IPS-NIHi7 (cell line): Measurements from ENCODE around the gene PAX1.
A peak's percentile ranks its signal among the peaks of the same experiment; 100 is the strongest.

Experiments
- DNase-seq: peaks from one replicate; pipeline ENCODE4 v3.0.0; 2012; ENCODE audit warnings: mixed read lengths; ENCODE audit errors: extremely low spot score

The PAX1 gene

DNA sequence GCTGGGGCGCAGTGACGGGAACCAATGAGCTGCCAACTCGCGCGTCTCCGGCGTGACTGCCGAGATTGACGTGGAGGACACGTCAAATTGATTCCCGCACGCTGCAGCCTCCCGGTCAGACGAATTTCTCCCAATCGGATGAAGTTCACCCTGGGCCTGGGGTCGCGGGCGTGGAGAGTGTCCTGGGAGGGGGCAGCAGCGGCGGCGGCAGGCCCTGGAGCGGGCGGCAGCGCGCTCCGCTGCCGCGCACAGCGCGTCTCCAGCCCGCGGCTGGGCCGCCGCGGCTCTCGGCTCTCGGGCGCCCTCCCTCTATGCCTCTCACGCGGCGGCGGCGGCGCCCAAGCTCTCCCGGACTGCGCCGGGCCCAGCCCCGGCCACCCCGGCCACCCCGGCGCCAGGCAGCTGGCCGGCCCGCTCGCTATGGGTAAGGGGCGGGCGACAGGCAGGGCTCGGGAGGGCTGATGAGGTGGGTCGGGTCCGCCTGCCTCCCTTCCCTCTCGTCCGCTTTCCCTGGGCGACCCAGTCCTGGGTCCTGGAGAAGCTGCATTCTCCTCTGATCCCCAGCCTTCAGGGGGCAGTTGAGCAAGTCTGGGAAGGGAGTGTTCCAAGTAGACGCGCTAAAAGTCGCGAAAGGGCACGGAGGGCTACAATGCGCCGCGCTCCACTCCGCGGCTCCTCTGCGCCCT is at the start of gene PAX1:
Gene PAX1, plus strand, starts transcription at position 90 of the 686 bp plus-strand sequence. Its CDS starts 49 bp downstream, at position 139.
- DNase-seq: no peak

DNA sequence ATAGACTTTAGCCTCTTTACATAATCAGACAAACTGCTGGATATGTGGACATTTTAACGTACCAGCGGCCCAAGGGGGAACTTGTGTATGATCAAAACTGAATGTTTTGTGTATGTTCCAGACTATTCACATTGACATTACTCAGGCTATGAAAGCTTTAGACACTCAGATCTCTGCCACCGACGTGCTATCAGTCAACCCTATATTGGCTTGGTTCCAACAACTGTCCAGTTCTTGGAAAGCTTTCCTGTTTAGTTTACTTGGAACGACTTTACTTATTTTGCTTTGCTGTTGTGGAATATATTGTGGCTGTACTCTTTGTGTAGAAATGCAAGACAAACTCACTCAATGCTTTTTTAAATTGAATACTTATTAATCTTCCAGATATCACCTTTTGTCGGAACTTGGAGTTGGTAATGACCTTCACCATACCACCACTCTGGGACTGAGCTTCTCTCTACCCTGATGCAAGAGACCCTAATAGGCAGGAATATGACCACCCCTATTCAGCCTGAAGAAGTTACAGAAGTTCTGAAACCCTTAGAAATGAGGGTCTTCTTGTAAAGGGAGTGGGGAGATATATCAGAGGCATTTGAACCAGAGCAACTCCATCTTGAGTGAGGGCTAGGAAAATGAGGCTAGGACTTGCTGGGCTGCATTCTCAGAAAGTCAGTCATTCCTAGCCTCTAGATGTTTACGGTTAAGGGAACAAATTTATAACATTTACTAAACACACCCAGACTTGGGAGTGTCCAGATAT is 49.0 kb upstream of the PAX1 start:
- no peak for DNase-seq

DNA sequence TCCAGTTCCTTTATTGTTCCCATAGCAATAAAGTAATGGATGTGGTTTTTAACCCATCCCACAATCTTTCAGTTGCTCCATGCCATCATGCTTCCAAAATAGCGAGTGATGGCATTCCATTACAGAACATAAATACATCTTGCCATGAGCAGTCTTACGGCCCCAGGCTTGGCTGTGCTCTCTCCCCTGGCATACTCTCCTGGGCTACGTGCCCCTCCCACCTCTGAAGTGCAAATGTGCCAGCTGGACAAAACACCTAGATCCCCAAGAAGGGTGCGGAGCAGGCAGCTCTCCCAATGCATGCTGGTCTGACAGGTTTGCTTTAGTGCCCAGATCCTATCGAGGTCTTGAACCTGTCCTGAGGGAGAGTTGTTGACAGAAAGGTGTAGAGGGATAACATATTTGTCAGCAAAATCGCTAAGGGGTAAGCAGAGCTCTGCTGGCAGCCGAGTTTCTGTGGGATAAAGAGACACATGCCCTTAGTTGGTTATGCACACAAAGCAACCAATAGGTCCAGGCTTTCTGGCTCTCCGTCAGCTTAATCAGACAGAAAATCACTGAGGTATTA is 43.9 kb upstream of the PAX1 start:
- DNase-seq: no peak

DNA sequence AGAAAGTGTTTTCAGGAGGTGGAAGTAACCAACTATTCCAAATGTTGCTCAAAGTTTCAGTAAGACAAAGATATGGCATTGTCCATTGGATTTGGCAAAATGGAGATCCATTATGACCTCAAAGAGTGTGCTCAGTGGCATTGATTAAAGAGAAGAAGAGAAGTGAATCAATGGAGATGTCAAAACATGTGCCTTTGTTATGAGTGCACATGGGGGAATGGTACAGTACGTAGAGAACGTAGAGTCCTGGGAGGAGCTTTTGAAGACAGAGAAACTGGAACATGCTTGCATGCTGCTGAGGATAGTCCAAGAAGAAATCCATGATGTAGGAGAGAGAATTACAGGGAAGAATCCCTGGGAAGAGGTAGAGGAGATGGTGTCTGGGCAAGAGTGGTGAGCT is 42.0 kb upstream of the PAX1 start:
- DNase-seq: no peak

DNA sequence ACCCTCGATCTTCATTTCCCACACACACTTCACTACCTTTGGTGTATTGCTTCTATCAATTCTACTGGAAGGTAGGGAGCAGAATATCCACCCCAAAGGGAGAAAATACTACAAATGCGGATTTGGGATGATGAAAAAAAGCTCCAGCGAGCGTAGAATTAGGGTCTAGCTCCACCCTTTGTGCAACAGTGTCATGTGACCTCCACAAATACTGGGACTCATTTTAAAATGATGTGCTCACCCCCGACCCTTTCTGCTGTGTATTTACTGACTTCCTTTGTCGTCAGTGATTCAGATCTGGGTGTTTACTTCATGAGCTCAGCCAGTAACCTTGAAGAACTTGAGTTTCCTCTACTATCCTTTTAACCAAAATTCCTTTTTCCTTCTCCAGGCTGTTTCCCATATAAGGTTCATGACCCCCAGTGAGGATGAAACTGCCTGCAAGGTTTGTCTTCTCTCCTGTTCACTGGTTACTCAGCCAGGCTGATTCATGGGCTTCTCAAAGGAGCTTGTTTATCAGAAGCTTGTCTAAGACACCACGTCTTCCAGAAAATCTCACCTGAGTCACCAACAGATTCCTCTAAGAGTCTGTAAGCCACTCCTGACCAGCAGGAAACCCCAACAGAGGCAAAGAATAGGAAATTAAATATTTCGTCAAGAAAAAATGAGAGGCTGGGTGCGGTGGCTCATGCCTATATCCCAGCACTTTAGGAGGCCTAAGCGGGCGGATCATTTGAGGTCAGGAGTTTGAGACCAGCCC is 39.6 kb upstream of the PAX1 start:
- no peak for DNase-seq

DNA sequence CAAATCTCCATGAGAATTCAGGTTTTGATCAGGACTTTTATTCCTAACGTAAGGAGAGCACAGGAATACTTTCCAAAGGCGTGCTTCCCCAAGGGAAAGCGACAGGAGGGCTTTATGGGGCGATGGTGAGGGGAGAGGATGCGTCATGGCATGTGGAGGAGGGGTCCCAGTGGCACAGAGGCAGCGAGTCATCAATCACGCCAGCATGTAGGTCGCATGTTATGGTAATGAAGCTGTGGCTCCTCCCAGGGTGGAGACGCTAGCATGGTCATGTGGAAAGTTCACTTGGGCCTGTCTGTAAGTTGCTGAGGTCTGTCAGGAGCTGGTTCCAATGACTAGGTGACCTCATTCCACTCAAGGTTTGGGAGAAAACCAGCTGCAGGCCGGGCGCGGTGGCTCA is 35.3 kb upstream of the PAX1 start:
- DNase-seq: no peak

DNA sequence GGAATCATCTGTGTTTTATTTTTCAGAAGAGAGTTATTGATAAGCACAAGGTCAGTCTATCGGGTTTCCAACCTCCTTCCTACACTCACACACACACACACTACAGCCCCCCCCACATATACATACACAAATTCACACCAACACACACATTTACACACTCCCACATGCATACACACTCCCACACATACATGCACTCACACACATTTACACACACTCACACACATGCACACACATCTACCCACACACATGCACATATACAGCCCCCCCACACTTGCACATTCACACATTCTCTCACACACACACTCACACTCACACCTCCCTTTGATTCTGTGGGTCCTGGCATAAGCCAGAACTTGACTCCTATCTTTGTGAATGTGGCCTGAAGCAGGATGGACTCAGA is 34.5 kb upstream of the PAX1 start:
- no peak for DNase-seq

DNA sequence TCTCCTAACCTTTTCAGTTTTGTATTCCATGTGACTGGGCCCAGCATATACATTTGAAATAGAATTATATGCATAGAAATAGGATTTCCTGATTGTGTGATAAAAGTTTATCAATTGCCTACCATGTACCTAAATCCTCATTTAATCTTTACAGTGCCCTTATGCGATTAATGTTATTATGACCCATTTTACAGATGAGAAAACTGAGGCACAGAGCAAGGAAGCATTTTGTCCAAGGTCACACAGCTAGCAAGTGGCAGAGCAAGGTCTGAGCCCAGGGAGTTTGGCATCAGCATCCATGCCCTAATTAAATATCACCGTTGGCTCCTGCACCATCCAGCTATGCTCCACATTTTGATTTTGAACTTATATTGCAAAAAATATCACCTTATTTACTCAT is 28.2 kb upstream of the PAX1 start:
- DNase-seq: no peak

DNA sequence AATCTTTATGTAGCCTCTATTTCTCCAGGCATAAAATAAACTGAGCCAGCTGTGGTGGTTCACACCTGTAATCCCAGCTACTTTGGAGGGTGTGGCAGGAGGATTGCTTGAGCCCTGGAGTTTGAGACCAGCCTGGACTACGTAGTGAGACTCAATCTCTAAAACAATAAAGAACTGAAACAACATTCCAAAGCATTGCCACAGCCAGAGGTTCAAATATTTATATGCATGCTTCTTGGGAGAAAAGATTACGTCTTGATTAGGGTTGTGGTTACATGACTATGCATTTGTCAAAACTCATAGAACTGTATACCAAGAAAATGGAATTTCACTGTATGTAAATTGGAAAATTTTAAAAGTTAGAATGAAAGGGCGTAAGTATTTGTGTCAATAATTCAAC is 27.7 kb upstream of the PAX1 start:
- no peak for DNase-seq

DNA sequence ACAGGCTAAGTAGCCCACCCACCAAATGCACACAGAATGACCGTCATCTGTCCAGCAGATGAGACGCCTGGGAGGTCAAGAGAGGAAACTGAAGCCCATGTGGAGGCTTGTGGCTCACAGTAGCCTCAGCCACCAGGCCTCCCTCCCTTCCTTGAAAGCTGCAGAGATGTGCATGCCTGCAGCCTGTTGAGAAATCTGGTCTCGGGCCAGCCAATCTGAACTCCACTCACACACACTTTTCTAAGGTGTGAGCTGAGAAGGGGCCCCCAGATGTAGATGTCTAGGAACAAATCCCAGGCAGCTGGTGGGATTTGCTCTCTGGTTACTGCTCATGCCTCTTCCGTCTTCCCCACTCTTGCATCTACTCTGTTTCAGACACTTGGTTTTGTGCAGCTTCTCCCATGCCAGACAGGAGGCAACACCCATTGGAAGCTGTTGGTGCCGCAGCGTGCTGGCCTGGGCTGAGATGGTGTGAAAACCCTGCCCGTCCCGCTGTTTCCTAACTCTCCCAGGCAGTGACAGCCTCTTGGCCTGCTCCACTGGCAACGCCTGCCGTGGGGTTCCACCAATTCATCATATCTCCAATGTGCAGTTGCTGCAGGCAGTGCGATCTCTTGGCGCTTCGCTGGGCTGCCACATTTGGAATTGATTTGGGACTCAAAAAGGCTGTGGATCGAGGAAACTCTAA is 24.1 kb upstream of the PAX1 start:
- DNase-seq: no peak

DNA sequence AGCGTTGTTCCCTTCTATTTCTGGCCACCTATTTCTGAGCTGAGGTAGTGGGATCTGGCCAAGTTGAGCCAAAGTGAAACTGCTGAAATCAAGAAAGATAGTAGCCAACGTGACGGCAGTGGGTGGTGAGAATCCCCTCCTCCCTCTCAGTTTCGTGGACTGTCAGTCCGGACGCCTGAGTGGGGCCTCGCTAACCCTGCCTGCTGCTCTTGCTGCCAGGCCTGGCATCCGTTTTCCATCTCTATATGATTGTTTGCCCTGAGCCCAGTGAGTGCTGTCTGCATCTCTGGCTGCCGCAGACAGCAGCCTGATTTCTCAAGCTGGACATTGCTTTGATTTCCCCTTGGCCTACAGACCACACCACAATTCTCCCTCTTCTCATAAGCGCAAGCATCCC is 23.5 kb upstream of the PAX1 start:
- DNase-seq: no peak

DNA sequence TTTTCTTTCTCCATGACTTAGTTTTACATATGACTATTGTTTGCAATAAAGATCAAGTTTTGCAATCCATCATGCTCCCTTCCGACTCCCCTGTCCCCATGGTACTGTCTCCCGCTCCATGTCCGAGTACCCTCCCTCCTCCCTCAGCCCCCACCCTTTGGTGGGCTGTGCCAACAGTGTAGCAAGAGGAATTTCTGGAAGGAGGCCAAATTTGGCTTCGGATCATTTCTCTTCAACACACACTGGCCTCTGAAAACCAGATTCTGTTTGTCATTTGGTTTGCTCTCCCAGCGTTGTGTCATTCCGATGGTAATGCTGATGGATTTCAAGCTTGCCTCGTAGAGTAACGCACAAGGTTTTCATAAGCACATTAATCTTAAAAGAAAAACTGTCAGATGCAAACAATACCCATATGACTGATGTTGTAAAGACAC is 22.9 kb upstream of the PAX1 start:
- DNase-seq: no peak

DNA sequence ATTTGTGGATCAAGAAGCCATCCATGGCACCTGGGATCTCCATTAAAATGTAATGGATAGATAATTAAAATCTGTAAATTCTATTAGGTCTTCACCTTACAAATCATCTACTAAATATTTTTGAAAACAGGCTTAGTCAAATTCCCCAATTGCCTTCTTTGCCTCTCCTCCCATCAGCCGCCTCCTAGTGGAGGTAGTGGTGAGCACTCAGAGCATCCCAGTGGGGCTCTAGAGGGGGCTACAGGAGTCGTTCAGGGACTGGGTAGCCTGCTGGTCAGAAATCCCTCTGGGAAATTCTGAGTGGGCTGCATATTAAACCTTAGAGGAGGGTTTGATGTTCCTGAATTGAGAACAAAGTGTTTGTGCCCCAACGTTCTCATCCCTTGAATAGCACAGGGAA is 20.8 kb upstream of the PAX1 start:
- peak; percentile 63 for DNase-seq

DNA sequence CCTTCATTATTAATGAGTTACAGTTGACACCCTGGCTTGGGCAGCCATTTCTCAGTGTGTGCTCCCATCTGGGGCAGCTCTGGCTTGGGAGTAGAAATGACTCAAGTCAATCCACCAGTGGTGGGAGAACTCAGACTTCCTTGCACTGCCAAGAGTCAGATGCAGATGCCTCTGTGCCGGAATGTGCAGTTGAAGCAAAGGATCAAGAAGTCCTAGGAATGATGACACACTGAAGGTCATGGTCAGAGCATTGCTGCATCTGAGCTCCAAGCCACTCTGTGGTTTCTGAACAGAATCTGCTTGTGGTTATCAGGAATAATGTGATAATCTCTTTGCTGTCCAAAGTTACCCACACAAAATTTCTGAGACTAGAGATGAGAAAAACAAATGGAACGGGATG is 19.5 kb upstream of the PAX1 start:
- no peak for DNase-seq

DNA sequence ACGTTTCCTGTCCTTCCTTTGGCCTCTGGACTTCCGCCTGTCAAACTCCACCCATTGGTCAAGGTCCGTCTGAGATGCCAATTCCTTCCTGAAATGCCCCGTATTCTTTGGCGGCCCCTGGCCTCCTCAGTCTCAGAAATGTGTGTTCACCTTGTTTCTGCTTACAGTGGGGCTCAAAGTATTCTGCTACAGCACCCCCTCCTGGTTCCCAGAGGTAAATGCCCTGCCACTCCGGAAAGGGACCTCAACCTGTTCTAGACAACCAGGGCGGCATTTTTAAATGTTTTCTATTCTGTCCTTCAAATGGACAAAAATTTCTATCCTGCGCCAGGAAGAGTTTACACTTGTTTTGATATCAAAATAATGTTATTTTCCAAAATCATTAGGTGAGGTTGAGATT is 12.1 kb upstream of the PAX1 start:
- DNase-seq: peak; percentile 74

DNA sequence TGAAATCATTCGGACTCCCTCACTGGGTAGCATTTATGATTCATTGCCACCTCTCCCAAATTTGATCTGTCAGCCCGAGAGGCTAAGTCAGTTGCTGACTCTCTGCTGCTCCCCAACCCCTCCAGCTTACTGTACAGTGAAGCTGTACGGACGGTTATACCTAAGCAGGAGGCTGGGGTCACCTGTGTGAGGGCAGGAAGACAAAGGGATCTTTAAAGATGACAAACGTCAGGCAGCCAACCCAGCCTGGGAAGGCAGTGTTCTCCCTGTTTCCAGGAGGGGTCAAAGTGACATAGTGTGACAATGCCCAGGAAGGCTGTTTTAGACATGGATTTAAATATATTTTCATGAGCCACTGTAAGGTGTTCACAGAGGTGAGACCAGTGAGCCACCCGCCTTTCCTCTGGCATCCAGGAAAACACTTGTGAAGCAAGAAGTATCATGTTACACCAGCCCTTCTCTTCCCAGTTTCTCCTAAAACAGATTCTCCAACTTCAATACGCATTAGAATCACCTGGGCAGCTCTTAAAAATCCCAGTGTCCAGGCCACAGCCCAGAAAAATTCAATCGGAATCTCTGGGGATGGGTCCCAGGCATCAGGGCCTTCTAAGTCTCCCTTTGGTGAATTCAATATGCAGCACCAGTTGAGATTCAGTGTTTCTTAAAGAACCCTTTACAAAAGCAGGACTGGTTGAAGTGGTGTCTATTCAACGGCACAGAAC is 6.8 kb upstream of the PAX1 start:
- no peak for DNase-seq

DNA sequence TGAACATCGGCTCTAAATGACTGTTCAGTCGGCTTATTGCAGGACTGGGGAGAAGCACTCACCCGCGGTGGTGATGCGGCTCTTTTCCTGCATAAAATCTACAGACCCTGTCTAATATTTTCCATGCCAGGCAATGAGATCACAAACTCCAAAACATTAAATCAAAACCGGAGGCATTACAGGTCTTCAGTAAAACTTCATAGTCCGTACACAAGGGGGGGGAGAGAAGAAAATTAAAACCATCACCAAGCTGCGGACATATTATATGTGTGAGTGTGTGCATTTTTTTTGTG is 6.3 kb upstream of the PAX1 start:
- DNase-seq: no peak

DNA sequence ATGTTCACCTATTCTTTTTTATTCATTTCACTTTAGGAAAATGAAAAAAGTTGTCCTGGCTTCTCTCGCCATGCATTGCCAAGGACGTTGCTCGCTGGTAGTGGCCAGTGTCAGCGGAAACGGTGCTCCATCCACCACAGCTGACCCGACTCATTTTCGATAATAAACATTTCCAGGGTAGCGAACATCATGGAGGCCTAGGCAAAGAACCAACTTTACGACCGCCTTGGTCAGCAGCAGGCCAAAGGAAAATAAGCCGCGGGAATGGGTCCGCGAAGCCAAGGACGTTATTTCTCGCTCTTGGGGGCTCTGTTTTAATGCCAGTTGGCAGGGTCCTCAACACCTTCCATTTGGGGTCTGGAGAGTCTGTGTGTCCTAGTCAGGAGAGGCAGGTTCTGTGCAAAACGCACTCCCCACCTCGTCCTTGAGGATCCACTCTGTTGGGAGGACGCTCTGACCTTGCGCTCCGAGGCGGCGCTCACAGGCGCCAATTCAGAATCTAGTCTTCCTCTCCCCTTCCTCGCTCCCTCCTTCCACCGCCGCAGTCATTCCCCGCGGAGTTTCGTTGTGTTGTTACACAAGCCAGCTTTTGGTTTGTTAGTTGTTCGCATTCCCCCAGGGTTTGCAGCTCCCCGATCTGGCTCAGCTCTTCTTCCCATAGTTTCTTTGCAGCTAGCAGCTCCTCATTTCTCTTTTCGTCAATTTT is 4.1 kb upstream of the PAX1 start:
- no peak for DNase-seq

DNA sequence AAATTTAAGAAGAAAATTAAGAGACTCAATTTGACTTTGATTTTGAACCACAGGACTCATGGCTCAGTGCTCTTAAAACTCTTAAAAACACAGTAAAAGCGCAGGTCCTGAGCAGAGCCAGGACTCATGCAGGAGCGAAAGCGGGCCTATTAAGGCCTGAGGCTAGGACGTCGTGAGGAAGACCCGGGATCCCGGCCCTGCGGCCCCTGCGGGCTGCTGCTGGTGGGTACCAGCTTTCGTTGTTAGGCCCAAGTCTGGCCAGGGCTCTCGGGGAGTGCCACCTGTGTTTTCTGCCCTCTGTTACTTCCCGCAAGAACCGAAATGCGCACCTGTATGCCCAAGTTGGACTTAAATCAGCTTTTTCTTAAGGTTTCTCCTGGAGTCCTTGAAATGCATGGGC is 3.4 kb upstream of the PAX1 start:
- DNase-seq: no peak

DNA sequence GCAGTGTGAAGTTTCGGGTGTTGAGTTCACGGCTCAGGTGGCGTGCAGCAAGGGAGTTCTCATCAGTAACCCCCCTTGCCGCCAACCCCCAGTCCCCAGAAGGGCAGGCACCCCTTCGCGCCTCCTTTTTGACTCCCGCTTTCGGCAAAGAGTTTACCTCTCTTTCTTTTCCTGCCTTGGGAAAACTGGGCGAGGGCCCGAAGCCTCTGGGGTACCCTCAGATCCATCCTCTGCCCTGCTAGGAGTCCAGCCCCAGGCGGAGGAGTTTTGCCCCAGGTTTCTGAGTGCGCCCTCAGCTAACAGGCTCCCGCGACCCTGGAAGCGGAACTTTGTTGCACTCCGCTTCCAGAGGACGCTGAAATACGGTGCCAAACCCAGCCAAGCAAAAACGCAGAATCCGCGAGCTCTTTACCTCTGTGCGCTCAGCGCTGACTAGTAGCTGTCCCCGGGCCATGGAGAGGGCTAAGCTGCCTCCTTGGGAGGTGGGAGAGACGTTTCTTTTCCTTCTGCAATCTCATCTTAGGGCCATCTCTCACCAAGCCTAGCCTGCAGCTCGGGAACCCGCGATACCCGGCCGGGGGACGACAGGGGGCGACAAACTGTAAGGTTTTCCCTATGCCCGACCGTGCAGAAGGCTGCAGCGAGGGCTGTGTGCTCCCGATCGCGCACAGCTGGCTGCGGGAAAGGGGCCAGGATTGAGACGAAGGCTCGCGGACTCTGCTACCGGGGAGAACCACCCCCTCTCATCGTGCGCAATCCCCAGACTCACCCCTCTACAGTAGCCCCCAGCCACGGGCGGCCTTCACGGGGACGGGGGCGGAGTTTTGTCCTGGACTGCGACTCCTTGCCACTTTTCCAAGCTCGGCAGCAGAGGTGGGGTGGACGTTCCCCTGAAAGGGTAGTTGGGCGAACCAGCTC is 2.7 kb upstream of the PAX1 start:
- DNase-seq: peak; percentile 83
